DMS79 (cell line): ENCODE data around the gene BDH1.

Source experiments
- DNase-seq: peaks from one replicate; lab custom pipeline; 2025; lab: John Stamatoyannopoulos, UW

Gene BDH1

DNA sequence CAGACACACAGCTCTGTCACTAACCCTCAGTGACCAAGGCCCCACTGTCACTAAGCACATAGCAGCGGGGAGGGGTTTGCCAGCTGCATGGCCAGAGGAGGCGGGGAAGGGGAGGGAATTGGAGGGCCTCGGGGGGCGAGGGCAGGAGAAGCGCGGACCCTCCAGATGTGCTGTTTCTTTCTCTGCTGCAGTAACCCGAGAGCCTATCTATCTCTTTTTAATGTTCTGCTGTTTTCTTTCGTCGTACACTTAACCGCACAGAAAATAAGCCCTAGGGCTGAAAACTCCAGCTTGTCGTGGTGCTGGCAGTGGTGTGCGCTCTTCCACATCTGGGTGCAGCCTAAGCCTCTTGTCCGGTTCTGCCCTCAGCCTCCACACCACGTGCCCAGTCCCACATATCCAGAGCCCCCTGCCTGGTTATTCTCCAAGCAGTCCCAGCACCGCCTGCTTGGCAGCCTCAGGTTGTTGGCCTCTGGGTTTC, 51.1 kb downstream of the BDH1 start:
- no peak for DNase-seq

DNA sequence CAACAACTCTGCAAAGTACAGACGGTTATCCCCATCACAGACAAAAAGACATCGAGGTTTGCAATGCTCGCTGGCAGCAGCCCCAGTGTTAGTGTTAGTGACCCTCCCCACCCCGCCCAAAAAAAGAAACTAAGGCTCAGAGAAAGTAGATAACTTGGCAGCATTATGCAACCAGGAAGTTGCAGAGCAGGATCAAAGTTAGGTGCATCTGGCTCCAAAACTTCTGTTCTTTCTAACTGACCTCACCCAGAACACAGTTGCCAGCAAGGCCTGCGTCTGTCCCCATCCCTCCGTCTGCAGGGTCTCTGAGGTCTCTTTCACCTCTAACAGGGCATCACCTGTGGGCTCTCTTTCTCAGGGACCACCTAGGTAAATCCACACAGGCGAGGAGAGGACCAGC, 51.5 kb downstream of the BDH1 start:
- no peak for DNase-seq

DNA sequence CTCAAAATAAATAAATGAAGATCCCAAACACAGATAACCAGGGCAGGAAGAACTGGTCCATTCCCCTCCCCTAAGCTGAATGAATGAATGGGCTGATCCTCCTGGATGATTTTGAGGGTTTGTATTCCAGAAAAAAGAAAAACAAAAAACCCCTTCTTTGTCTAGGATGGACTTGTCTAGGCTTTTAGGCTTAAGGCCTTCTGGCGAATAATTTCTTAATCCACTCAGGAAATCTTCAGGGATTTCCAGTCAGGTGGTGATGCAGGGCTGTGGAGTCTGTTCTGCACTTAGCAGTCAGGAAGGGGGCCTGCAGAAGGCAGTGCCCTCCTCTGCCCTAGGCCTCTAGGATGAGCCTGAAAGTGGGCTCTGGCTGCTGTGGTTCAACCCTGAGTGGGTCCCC, 52.1 kb downstream of the BDH1 start:
- no peak for DNase-seq

DNA sequence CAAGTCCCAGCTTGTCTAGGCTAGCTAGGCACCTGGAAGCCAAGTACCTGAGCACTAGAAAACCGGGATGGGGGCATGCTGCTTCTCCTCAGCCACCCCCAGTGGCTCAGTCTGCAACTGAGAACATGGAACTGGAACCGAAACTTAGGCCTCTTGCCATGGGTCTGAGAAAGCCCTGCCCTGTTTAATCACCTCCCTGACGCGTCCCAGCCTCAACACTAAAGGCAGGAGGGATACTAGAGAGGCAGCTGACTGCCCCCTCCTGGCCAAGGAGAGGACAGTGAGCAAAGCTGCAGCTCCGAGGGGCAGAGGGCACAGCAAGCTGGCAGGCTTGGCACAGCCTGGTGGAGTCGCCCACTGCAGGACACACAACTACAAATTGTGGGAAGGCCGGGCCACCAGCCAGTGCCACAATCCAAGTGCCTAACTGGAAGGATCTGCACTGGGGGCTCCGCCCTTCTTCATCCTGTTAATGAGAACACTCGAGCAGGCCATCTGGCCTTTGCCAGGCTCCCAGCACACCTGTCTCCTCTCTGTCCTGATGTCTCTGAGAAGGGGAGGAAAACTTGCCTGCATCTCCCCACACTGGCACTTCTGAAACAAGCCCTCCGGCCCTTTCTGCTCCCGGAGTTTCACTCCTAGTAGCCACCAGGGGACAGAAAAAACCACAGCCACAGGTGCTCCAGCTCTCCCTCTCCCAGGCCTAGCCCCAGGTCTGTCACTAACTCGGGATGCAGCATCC, 53.7 kb downstream of the BDH1 start:
- peak; percentile 93 for DNase-seq

DNA sequence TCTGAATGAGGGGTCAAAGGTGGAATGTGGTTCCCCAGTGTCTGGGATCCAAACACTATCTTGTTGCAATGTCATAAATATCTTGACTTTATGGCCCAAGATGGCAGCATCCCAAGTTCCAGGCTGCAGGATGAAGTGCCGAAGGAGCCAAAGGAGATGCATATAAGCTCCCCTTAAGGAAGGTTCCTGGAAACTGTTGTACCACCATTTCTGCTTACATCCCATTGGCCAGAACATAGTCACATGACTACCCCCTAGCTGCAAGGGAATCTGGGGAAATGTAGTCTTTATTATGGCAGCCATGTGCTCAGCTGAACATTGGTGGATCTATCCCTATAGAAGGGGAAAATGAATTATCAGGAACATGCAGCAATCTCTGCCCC, 54.3 kb downstream of the BDH1 start:
- peak; percentile 68 for DNase-seq

DNA sequence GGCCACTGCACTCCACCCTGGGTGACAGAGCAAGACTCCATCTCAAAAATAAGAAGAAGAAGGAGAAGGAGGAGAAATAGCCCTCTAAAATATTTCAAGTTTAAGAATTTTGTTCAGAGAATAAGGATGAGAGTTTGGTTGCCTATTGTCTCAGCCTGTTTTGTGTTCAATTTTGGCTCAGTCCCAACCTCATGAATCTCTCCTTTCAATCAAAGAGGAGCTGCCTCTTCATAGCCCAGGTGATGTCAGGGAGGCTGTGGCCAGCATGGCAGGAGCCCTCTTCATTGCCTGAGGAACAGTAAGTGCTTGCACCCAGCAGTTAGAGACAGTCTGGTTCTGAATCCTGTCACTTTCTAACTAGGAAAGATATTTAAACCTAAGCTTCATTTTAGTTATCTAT, 55.0 kb downstream of the BDH1 start:
- no peak for DNase-seq

DNA sequence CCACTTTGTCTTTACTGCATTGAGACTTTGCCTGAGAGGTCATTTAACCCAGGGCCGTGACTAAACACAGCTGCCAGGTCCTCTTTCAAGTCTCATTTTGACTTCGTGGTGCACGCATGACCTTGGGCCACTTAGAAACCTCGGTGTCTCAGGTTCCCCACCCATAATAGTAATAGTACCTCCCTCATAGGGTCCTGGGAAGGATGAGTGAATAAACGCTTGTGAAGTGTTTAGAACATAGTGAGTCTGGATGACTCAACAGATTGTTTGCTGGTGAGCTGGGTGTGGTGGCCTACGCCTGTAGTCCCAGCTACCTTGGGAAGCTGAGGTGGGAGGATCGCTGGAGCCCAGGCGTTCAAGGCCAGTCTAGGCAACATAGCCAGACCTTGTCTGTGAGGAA, 56.3 kb downstream of the BDH1 start:
- no peak for DNase-seq

DNA sequence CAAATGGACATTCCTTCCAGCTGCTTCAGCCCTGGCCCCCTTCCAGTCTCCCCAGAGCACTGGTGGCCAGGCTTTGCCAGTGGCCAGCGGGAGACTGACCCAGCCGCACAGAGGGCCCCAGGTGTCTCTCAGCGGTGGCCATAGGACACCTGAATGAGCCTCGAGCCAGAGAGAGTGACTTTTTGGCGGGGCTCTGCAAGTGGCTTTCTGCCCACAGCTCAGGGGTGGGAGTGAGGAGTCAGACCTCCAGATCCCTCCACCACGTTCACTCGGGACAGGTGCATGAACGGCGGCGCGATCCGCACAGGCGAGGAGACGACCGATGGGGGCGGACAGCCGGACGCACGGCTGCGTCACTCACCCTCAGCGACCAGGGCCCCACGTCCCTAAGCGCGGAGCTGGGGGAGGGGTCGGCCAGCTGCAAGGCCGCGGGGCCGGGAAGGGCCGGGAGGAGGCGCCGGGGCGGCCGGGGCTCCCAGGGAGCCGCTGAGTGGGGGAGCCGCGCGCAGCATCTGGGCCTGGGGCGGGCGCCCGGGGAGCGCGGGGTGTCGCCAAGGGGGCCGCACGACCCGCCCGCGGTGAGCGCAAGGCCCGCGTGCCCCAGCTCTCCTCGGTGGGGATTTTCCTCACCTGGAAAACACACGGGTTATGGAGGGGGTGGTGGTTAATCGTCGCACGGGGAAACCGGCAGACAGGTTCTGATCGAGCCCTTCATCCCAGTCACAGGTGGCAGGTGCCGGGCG, 57.1 kb downstream of the BDH1 start:
- no peak for DNase-seq

DNA sequence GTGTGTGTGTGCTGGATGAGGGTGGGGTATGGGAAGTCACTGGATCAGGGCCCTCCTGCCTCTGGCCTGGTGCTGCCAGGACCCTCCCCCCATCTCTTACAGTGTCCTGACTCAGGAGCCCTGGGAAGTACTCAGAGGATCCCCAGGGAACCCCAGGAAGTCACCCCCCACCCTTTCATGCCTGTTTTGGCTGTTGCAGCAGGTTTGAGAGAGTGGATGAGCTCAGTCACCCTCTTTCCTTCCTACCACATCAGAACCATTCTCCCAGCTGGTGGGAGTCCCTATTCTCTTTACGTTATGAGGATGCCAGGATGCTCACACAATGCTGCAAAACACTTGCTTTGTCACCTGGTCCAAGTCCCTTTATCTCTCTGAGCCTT, 59.0 kb downstream of the BDH1 start:
- DNase-seq, result no peak

DNA sequence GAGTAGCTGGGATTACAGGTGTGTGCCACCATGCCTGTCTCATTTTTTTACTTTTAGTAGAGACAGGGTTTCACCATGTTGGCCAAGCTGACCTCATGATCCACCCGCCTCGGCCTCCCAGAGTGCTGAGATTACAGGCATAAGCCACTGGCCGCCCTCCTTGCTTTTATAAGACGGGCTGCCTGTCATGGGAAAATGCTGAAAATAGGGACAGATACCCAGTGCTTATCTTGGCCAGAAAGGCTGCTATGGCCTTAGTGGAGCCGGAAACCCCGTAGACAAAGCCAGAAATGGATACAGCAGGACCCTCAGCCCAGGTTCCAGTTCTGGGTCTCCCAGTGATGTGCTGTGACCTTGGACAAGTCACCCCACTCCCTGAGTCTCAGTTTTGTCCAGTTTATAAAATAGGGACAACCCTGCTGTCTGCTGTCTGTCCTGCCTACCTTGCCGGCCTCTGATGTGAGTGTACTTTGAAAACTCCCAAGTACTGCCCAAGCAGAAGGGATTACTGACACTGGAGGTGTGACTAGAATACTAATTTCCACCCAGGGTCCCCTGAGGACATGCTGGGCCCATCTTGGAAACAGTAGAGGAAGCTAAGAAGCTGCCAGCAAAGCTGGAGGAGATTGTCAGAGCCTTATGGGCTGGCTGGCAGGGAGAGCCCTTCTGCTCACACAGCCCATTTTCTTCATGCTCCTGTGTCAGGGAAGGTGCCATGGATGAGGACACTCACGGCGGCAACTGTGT, 59.6 kb downstream of the BDH1 start:
- DNase-seq, result no peak

DNA sequence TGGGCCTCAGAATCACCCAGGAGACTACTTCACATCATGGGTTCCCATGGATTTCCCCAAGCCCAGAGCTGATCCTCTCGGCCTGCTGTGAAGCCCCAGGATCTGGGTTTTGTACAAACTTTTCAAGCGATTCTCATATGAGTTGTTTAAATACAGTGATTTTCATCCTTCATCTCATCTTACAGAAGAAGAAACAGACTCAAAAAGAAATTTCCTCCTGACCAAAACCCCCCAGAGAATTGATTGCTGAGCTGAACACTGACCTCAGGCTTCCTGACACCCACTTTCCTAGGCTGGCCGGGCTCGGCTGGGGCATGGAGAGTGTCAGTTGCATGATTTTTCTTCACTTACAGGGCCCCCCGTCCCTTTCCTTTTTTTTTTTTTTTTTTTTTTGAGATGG, 60.3 kb downstream of the BDH1 start:
- no peak for DNase-seq

DNA sequence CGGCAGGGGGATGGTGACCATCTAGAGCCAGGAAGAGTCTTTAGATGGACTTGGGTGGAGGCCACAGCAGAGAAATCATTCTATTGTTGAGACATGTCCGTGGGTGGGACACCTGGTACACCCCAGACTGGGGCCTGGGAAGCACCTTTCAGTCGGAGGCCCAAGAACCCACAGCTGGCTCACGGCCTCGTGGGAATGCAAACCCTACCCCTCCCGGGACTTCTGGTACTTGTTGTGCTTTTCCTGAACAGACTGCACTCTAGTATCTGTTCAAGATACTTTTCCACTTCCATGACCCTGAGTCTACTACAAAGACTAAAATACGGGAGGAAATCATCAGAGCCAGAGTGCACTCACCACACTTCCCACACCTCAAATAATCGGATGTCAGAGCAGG, 60.7 kb downstream of the BDH1 start:
- DNase-seq, result no peak

DNA sequence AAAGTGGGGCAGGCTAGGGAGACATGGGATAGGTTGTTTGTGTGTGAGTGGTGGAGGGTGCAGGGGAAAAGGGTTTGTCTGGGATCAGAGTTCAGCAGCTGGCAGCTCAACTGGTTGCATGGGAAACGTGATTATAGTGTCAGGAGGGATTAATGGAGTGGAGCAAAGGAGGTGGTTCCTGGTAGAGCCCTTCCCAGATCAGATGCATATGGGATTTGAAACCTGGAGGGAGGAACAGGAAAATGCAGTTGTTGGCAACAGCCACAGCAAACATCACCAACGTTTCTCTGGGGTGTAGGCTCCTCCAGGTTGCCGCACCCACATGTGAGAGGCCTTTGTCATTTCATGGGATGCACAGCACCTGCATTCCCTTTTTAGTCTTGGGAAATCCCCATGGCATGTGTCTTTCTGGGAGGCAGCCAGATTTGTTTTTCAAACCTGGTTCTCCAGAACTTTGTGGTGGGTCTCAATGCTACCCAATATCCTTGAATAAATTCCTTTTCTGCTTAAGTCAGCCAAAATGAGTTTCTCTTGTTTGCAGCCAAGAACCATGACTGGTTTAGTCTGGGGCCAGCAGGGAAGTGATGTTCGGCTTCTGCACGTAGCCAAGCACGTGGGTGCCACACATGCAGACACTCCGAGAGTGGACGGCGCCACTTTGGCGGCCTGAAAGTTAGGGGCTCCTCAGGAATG, 61.3 kb downstream of the BDH1 start:
- DNase-seq, result peak; percentile 49

DNA sequence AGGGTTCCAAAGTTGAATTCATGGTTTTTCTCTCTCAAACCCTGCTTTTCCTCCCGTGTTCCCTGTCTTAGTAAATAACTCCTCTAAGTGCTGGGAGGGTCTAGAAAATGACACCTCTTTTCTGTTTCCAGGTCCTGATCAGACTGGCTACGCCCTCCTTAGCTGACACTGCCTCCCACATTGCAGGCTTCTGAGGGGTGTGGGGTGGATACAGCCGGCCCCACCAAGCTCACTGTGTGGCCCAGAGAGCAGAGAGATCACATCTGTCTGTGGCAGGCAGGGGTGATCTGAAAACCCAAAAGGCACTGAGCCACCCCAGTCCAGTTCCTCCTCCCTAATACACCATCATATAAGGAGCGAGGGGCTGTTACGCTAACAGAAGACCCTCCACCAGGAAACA, 62.7 kb downstream of the BDH1 start:
- DNase-seq, result no peak

DNA sequence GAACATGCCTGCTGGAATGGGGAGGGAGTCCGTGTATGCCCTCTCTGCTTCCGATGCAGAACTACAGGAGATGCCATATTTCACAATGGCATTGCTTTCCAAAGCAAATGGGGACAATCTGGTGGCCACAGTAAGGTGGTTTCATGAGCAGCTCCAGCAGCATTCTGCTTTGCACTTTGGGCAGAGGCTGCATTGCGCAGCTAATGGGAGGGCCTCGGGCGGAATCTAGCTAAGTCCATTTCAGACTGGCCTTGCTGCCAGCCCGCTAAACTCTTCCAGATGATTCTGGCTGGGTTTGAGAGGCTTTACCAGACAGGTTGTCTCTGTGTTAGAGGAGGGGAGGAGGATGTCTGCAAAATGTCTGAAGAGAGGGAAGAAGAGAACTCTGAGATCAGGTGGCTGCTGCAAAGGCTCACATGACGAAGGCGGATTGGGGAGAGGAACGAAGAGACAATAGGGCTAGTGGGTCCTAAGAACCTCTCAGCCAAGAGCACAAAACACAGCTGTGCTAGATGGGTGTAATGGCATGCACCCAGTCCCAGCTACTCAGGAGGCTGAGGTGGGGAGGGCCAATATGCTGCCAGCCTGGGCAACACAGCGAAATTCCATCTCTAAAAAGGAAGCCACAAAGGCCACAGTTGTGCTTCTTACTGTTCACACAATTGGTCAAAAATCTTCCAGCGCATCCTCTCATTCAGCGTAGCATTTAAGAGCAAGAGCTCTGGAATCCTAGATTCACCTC, 63.7 kb downstream of the BDH1 start:
- no peak for DNase-seq

DNA sequence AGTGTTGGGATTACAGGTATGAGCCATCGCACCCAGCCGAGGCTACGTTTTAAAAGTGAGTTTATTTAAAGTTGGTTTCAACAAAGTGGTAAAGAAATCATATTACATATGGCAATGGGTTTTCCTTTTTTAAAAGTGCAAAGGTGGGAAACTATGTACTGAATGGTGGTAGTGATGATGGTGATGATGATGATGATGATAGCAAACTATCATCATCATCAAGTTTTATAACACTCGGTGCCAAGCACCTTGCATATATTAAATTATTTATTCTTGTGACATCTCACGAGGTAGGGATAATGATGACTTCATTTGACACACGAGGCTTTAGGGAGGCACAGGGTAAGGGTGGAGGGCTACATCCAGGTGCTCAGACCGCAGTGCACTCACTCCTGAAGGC, 64.3 kb downstream of the BDH1 start:
- DNase-seq, result no peak

DNA sequence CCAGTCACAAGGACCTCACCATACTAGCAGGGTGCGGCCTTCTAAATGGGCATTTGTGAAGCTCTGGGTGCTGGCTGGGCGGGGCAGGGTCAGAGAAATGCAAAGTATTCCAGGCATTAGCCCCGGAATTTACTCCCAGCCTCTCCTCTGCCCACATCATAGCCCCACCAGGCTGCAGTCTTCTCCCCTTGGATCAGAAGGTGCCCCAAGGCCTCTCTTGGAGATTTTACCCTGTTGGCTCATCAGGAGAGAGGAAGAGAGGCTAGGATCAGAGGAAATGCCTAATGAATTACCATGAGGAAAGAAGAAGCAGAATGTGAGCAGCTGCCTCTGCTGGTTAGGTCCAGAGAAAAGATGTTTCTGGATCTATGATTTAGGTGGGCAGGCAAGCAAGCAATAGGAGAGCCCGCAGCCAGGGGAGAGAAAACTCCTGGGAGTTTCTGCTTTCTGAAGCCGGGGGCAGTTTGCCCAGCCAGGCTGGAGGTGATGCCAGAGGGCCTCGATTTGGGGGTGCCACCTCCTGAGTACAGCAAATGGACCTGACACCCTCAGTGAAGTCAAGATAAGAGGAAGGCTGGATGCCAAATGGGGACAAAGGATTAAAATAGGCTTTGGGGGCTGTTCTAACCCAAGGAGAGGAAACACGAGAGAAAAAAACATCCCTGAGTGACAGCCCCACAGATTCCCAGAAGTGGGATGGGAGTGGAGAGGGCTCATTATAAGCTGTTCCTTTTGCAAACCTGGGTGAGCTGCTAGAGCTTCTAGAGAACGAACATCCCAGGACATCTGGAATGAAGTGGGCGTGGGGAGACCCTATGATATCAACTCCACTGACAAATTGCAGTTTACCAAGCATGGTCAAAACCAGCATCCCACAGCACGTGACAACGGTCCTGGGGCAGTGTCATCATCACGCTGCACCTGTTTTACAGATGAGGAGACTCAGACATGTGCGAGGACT, 65.4 kb downstream of the BDH1 start:
- no peak for DNase-seq

DNA sequence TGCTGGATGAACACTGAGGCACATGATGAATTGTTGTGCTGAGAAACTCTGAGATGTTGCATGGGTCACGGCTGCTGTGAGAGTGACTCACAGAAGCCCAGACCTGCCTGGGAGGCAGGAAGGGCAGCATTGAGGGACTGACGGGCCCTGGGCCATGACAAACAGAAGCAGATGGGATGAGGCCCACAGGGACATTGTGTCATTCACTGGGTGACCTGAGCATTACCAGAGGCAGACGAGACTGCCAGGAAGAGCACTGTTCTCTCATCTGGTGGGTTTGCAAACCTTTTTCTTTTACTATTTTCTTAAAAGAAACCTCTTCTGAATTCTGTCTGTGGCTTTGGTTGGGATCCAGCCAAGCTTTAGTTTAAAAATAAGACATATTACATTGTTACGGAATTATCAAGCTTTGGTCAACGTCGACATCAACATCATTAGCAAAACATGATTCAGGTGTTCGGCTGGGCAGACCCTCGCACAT, 67.8 kb downstream of the BDH1 start:
- no peak for DNase-seq

DNA sequence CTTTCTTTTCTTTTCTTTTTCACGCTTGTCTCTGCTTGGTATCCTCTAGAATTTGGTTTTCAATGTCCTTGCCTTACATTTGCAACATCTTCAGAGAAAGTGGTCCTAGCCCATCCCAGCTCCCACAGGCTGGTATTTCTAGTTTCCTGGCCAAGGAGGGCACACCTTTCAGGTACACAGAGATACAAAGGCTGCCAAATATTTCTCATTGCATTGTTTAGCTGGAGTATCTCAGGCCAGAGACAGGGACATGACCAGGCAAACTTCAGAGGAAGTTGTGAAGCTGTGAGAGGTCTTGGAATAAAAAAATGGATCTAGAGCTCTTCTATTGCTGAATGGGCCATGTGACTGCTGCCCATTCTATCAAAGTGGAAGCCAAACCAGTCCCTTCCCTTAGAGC, 68.9 kb downstream of the BDH1 start:
- DNase-seq, result no peak

DNA sequence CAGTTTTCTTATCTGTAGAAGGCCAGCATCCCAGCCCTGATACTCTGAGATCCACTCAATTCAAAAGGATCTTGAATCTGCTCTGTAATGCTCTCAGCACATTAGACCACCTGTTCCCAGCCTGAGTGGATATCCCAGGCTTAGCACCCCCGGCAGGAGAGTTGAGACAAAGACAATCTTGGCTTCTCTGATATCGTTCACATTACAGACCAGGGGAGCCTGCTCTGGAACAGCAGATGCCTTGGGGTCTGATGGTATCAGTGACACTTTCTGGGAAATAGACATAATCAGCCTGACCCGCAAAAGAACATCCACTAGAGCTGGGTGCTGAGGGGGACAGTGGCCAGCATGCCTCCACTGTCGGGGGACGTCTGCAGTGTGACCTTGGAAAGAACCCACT, 70.6 kb downstream of the BDH1 start:
- no peak for DNase-seq
